Gastroesophageal sphincter (tissue), 3 donors: ENCODE results near the gene KDM2A.

Source experiments
- EP300 ChIP-seq: sonication (generic); formaldehyde crosslinking; IDR thresholded peaks from one replicate; pipeline ENCODE4 v1.6.1; 2017; ENCODE audit warnings: antibody characterized with exemption, mild to moderate bottlenecking
- POLR2A ChIP-seq, 2 donors: fragments of 450-650 bp; IDR thresholded peaks; one replicate each; pipeline ENCODE4 v1.6.1; 2017; ENCODE audit warnings: antibody characterized with exemption in 2 of 2, mild to moderate bottlenecking in 2 of 2, moderate library complexity in 1 of 2
- POLR2AphosphoS5 ChIP-seq: sonication (generic); formaldehyde crosslinking; IDR thresholded peaks from one replicate; pipeline ENCODE4 v1.6.1; 2017; ENCODE audit warnings: antibody characterized with exemption
- TF ChIP-seq, protein P1 (sequence below), 4 experiments: fragments of 200-600 bp in 2 of 4; fragments of 450-650 bp in 2 of 4; sonication (generic) in 1 of 4; IDR thresholded peaks; one replicate each; pipeline ENCODE4 v1.5.1; 2017 to 2019; ENCODE audit warnings: antibody characterized with exemption in 4 of 4, mild to moderate bottlenecking in 2 of 4, moderate library complexity in 2 of 4

DNA sequence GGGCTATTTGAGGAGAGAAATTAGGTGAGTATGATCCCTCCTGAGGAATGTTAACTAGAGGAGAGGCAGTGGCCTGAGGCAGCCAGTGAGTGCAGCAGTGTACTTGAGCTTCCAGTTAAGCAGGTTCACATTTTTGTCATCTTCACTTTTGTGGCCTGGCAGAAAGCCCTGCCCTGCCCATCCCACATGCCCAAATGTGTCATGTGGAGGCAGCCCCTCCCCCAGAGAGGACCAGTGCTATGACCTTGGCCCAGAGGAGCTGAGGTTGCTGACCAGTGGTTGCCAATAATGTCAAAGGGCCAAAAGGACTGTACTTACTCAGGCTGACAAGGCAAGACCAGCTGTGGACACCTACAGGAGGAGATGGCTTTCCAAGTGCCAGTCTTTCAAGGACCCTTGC, 129.6 kb downstream of the KDM2A start:
- TF ChIP-seq, protein P1, sequence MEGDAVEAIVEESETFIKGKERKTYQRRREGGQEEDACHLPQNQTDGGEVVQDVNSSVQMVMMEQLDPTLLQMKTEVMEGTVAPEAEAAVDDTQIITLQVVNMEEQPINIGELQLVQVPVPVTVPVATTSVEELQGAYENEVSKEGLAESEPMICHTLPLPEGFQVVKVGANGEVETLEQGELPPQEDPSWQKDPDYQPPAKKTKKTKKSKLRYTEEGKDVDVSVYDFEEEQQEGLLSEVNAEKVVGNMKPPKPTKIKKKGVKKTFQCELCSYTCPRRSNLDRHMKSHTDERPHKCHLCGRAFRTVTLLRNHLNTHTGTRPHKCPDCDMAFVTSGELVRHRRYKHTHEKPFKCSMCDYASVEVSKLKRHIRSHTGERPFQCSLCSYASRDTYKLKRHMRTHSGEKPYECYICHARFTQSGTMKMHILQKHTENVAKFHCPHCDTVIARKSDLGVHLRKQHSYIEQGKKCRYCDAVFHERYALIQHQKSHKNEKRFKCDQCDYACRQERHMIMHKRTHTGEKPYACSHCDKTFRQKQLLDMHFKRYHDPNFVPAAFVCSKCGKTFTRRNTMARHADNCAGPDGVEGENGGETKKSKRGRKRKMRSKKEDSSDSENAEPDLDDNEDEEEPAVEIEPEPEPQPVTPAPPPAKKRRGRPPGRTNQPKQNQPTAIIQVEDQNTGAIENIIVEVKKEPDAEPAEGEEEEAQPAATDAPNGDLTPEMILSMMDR (IDR thresholded peaks at IDR 0.05) = no peak
- no peak for TF ChIP-seq POLR2A (IDR thresholded peaks at IDR 0.05)
- no peak for TF ChIP-seq POLR2AphosphoS5
- no peak for TF ChIP-seq EP300
